Measurements from ENCODE around the gene GPC6.

DNA sequence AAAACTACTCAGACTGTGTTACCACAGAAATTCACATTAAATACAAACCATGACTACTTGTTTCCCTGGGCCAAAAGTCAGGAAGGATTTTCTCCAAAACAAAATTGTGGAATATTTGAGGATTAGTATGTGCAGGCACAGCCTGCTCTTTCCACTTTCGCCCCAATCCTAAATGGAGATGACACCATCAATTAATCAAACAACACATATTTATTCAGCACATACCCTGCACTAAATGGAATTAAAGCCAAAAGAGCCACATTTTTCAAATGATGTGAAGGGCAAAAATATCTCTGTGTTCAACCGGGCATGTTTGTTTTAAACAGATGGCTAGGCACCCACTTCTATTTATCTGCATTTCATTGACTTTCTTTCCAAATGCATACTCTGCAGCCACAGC is 729.8 kb downstream of the GPC6 start:
- TF ChIP-seq EZH2phosphoT487 (IDR thresholded peaks at IDR 0.05; ENCODE audit: insufficient read depth, low read depth) (no peak), EZH2 (IDR thresholded peaks at IDR 0.05; ENCODE audit: insufficient read depth, poor library complexity, severe bottlenecking) (no peak)

Measured in GM23248 (cell line).